GF-D8 (cell line): ENCODE data around the gene FOXJ1.

Experiments
- DNase-seq: peaks from one replicate; lab custom pipeline; 2025; lab: John Stamatoyannopoulos, UW

The FOXJ1 gene

GRCh38 chr17:76160896-76161528, 20.0 kb upstream of the FOXJ1 start:
- no peak for DNase-seq

- DNase-seq, result no peak
Measured at GRCh38 chr17:76159157-76159556, 18.1 kb upstream of the FOXJ1 start.

GRCh38 chr17:76157759-76158158, 16.7 kb upstream of the FOXJ1 start:
- no peak for DNase-seq

- DNase-seq, result no peak
Measured at GRCh38 chr17:76156662-76156991, 15.6 kb upstream of the FOXJ1 start.

- no peak for DNase-seq
Measured at GRCh38 chr17:76155988-76156661, 15.1 kb upstream of the FOXJ1 start.

- DNase-seq, result no peak
Measured at GRCh38 chr17:76154936-76155845, 14.1 kb upstream of the FOXJ1 start.

GRCh38 chr17:76154292-76154691, 13.2 kb upstream of the FOXJ1 start:
- DNase-seq, result no peak

DNA sequence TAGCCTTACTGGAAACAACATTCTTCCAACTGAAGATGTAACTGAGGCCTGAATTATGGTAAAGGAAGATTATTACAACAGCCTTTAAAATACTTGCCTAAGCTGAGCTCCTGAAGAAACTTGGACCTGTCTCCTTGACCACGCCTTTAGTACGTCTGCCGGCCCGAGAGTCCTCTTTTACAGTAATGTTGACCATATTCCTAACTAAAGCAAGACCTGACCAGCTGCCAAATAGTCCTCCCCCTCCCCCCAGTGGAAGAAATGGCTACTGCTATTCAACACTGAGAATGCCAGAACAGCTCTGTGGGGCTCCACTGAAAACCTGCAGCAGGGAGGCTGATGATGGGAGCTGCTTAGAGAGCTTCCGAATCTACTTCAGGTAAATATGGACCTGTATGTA, 12.6 kb upstream of the FOXJ1 start:
- no peak for DNase-seq

DNA sequence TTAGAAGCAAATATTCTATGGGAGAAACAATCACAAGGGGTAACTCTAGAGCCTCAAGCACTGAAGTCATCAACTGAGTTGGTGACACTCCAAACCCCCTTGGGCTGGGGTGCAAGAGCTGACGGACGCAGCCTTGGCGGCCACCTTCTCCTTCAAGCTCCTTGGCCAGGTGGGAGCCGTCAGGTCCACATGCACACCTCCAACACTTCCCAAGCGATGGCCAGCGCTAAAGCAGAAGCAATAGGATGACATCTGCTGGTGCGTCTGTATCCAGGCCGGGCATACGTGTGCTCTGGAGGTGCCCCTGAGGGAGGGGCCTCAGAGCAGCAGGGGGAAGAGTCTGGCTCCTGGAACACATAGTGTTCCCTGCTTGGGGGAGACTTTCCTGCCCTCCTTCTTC, 12.2 kb upstream of the FOXJ1 start:
- DNase-seq, result no peak

DNA sequence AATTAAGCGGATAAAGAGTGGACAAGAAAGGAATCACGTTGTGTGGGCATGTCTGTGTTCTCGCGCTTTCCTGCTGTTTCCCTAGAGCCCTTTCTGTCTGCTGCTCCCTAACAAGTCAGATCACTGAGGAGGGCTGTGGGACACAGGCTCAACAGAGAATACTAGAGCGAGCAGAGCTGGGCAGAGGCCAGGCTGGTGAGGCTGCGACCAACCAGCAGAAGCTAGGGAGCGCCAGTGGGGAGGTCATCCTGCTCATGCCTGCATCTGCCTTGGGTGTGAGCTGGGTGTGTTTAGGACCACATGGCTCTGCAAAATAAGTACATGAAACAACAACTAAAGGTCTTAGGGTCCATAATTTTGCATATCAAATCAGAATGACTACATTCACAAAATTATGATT, 11.5 kb upstream of the FOXJ1 start:
- no peak for DNase-seq

GRCh38 chr17:76151896-76152454, 10.9 kb upstream of the FOXJ1 start:
- DNase-seq, result no peak

DNA sequence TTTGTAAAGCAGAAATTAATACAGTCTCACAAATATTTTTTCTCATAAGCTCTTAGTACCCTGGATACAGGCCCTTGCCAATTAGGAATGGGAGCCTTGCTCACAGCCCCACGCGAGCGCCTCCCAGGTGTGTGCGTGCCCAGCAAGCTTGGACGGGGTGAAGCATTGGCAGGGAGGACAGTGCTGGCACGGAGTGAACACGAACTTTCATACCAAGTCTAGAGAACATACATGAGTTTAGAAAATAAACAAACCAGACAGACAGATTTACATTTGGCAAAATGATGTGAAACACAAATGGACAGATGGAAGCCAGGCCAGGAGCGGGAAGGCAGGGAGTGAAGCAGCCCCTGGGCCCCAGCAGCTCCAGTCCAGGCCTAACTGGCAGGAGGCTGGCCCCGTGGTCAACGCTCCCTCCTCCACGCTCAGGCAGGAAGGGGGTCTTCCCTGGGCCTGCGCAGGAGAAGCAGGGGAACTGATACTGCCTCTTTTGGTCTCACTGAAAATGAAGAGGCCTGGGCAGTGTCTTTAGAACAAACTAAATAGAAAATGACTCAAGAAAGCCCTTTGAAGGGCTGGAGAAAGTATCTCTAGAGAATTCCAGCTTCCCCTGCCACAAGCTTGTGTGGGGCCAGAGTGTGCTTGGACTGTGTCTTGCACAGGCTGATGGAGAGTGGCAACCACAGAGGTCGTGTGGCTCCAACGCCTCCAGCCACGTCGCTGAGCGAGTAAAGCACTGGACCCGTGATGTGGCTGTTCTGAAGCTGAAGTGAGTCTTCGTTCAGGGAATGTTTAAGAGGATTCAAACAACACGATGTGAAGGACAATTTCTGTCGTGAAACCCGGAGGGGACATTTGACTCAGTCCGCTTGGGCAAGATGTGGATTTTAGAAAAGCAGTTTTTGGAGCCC, 9.9 kb upstream of the FOXJ1 start:
- no peak for DNase-seq

- no peak for DNase-seq
Measured at GRCh38 chr17:76149214-76149613, 8.2 kb upstream of the FOXJ1 start.

DNA sequence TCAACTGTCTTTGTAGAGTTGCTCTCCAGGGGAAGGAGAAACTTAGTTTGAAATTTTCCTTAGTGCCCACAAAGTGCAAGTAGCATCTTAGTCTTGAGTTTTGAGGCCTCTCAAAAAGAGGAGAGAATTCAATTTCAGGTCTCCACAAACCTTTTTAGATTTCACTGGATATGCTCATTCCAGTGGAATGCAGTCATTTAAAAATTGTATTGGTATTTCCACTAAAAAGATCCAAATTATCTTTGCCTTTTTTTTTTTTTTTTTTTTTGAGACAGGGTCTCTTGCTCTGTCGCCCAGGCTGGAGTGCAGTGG, 6.9 kb upstream of the FOXJ1 start:
- no peak for DNase-seq

GRCh38 chr17:76147211-76148014, 6.4 kb upstream of the FOXJ1 start:
- DNase-seq, result no peak

DNA sequence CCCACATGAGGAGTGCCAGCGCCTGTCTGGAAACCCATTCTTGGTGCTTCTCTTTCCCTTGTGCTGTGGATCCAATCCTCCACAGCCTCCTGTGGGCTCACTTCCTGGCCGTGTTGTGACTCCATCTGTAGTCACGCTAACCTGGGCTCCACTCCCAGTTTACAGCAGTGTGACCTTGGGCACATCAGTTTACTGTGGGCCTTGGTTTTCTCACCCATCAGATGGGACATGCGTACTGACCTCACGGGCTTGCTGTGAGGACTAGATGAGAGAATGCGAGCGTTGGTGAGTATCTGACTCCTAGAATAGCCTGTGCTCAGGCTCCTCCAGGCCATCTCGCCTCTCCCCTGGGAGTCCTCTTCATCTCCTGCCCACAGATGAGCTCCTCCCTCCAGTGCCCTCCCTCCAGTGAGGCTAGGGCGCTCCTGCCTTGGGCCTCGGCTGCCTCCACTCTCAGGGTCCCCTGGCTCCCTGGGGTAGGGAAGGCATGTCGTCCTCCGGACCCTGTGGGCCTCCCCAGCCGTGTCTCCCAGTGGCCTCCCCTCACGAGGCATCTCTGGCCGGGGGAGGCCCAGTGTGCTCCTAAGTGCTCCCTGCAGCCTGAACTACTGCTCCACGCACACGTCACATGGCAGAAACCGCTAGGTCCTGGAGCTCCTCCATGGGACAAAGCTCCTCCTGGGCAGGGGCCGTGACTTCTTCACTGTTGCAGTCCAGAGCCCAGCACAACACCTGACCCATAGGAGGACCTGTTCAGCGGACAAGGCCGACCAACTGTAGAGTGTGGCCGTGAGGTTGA, 5.2 kb upstream of the FOXJ1 start:
- DNase-seq, result no peak

- no peak for DNase-seq
Measured at GRCh38 chr17:76145231-76146052, 4.4 kb upstream of the FOXJ1 start.

GRCh38 chr17:76142585-76143041, 1.6 kb upstream of the FOXJ1 start:
- no peak for DNase-seq

DNA sequence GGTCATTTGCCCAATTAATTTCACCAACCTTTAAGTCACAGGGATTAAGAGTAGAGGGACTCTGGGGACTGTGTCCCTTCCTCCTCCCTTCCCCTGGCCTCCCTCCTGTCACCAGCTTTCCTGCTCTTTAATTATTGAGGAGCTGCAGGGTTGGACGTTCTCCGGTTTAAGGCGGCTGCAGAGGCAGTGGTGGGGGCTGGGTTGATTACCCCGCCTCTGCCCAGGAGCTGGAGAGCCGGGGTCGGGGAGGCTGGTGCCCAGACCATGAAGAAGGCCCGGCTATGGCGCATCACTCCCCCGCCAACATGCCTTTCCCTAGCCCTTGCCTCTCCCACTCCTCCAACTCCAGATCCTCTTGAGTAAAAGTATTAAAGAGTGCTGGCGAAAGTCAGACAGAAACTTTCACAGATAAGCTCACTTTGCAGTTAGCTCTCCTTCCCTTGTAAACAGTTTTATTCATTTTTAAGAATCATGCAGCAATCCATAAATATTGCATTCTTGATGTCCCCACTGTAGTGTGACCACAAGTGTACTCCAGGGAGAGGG, 1.1 kb upstream of the FOXJ1 start:
- no peak for DNase-seq
